ENCODE data around the gene IRS1. TPM values are rescaled to one million over a fixed set of nuclear protein-coding genes. Genes with fewer than 3 reads are reported as not detected.
A peak's percentile ranks its signal among the peaks of the same experiment; 100 is the strongest.

IRS1 gene
- total RNA-seq, 2 donors from 2014 or later, result 14.6 to 15.8 TPM

DNA sequence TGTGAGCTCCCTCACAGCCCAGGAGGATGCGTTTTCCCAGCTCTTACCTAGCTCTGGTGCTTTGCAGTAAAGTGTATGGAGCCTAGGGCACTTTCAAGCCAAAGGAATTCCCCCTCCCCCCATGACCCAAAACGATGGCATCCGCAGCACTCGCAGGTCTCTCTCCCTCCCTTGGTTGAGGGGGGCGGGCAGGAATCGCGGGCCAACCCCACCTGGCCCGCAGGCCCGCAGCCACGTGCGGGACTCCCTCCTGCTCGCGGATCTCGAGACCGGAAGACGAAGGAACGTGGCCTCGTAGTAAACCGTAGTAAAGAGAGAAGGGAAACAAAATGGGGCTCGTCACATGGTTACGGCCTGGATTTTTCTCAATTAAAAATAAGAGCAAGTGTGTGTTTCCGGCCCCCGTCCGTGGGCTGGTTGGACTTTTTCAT, 8.5 kb downstream of the IRS1 start:
- DNase-seq (ENCODE audit: low spot score), result peak; percentile 74
- Histone ChIP-seq H3K27me3 (no peaks in the 10 kb centered on the region), H3K4me3 (peak overlapping the region; percentile 55 to 62)

DNA sequence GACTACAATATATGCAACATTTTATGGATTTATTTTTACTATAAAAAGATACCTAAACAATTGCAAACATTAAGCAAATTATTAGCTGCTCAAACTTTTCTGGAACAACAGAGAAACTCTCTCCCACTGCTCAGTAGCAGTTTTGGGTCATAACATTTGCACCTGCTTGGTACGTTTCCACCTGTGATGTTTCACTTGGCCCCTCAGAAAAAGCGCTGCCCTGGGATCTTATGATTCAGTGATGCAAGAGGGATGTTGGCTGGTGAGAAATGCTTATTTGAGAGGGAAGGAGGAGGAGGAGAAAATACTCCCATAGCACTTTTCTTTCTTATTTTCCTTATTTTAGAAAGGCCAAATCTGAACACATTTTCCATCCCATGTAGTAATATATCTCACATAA, 9.2 kb downstream of the IRS1 start:
- H3K4me1 ChIP-seq, result peaks cover 0 to 74% of the 10 kb centered on the region in 2 donors
- no peak for DNase-seq (ENCODE audit: low spot score)
- TF ChIP-seq, protein P1, sequence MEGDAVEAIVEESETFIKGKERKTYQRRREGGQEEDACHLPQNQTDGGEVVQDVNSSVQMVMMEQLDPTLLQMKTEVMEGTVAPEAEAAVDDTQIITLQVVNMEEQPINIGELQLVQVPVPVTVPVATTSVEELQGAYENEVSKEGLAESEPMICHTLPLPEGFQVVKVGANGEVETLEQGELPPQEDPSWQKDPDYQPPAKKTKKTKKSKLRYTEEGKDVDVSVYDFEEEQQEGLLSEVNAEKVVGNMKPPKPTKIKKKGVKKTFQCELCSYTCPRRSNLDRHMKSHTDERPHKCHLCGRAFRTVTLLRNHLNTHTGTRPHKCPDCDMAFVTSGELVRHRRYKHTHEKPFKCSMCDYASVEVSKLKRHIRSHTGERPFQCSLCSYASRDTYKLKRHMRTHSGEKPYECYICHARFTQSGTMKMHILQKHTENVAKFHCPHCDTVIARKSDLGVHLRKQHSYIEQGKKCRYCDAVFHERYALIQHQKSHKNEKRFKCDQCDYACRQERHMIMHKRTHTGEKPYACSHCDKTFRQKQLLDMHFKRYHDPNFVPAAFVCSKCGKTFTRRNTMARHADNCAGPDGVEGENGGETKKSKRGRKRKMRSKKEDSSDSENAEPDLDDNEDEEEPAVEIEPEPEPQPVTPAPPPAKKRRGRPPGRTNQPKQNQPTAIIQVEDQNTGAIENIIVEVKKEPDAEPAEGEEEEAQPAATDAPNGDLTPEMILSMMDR (IDR thresholded peaks at IDR 0.05), result no peak
- peak overlapping the region; percentile 55 to 62 for H3K4me3 ChIP-seq
- no peaks in the 10 kb centered on the region for H3K36me3 ChIP-seq
- peak overlapping the region; percentile 90 to 92 for H3K27ac ChIP-seq
- H3K27me3 ChIP-seq, result no peaks in the 10 kb centered on the region
- no peaks in the 10 kb centered on the region for H3K9me3 ChIP-seq

More for the DNA sequence above, 8.5 kb downstream of the IRS1 start:
- Histone ChIP-seq H3K4me1 (peaks cover 0 to 80% of the 10 kb centered on the region in 2 donors), H3K9me3 (no peaks in the 10 kb centered on the region), H3K27ac (peak overlapping the region; percentile 90 to 92), H3K36me3 (no peaks in the 10 kb centered on the region)
- TF ChIP-seq, protein P1 (IDR thresholded peaks at IDR 0.05), result no peak

DNA sequence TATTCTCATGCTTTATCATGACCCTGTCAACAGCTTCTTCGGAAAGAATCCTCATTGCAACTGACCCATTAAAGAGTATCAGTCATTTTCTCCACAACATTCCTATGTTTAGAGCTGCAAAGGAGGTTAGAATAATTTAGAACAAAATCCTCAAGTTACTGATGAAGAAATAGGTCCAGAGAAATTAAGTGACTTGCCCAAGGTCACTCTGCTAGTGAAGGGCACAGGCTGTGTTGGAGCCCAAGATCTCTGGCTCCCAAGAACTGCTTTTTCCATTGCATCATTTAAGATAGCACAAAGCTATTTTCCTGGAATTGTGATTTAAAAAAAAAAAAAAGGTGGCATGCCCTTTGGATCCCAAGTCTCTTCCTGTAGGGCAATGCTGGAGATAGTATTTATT, 9.6 kb downstream of the IRS1 start:
- H3K4me3 ChIP-seq, result no peak overlapping the region
- peaks cover 0 to 70% of the 10 kb centered on the region in 2 donors for H3K4me1 ChIP-seq
- no peak for DNase-seq (ENCODE audit: low spot score)

DNA sequence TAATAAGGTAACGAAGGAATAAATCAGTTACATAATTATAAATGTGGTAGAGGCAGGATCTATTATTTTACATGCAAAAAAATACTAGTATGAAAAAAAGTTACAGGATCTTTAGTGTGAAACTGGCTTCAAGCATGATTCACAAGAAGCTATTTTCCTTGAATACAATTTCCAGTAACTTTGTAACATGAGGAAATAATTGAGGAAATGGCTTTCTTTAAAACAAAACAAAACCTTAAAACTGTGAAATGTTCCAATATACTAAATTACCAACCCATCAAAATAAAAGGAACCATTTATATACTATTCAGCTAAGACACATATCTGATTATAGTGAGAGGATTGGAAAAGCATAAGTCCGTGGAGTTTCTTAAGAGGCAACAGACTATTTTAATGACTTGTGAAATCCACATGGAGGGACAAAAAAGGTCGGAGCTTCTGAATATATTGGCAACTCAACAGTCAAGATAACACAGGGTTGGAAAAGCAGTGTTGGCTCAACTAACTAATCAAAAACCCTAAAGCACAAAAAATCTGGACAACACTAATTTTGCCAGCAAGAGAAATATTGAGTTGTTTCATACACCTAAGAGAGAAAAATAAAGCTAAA, 10.6 kb downstream of the IRS1 start:
- H3K9me3 ChIP-seq, result no peaks in the 10 kb centered on the region
- no peaks in the 10 kb centered on the region for H3K27me3 ChIP-seq
- TF ChIP-seq, protein P1 (IDR thresholded peaks at IDR 0.05), result no peak
- no peak for DNase-seq (ENCODE audit: low spot score)
- H3K27ac ChIP-seq, result peak overlapping the region; percentile 90 to 92
- no peaks in the 10 kb centered on the region for H3K36me3 ChIP-seq
- H3K4me1 ChIP-seq, result peaks cover 0 to 65% of the 10 kb centered on the region in 2 donors
- H3K4me3 ChIP-seq, result no peak overlapping the region

More for the DNA sequence above, 9.6 kb downstream of the IRS1 start:
- Histone ChIP-seq H3K27me3 (no peaks in the 10 kb centered on the region), H3K9me3 (no peaks in the 10 kb centered on the region), H3K36me3 (no peaks in the 10 kb centered on the region), H3K27ac (peak overlapping the region; percentile 90 to 92)
- TF ChIP-seq, protein P1 (IDR thresholded peaks at IDR 0.05), result no peak

DNA sequence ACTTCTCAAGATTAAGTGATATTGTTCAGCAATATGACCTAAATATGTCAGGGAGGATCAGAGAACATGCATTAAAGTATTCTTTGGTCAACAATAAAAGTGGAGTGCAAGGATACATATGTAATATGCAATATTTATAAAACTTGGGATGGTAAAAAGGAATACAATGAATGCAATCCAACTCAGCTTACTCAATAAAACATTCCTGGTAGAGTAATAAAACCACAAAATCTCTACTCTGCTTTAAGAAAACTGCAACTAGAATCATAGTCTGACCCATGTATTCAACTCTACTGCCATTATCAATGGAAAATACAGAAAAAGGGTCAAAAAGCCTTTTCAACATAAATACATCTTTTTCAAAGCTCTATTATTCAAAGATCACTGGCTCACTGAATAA, 11.6 kb downstream of the IRS1 start:
- Histone ChIP-seq H3K4me1 (peaks cover 0 to 57% of the 10 kb centered on the region in 2 donors), H3K27me3 (no peaks in the 10 kb centered on the region), H3K36me3 (no peaks in the 10 kb centered on the region), H3K4me3 (no peak overlapping the region), H3K27ac (peak overlapping the region; percentile 17 to 90), H3K9me3 (no peaks in the 10 kb centered on the region)
- DNase-seq (ENCODE audit: low spot score), result no peak
- TF ChIP-seq, protein P1 (IDR thresholded peaks at IDR 0.05), result no peak

DNA sequence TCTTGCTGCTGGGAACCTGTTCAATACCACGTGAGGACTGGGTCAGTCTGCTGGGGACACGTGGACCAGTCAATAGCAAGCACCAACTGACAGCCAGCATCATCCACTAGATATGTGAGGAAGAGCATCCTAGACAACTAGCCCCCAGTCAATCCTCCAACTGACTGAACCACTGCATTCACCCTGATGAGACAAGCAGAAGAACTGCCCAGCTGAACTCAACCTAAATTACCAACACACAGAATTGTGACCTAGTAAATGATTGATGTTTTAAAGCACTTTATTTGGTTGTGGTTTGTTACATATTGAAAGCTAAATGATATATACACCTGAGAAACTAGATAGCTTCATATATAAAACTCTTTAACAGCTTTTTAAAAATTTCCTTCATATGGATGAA, 15.7 kb downstream of the IRS1 start:
- TF ChIP-seq, protein P1 (IDR thresholded peaks at IDR 0.05), result no peak
- no peaks in the 10 kb centered on the region for H3K27me3 ChIP-seq
- DNase-seq (ENCODE audit: low spot score), result no peak
- H3K4me1 ChIP-seq, result peaks cover 0 to 40% of the 10 kb centered on the region in 2 donors
- no peaks in the 10 kb centered on the region for H3K9me3 ChIP-seq
- no peak overlapping the region for H3K27ac ChIP-seq
- H3K36me3 ChIP-seq, result no peaks in the 10 kb centered on the region
- H3K4me3 ChIP-seq, result no peak overlapping the region
